Fibroblast of skin of right quadriceps (primary cell): ENCODE measurements around the gene AUTS2.
A peak's percentile ranks its signal among the peaks of the same experiment; 100 is the strongest.

Source experiments
- DNase-seq: peaks from one replicate; pipeline ENCODE4 v3.0.0-alpha.2; 2013

Gene AUTS2

DNA sequence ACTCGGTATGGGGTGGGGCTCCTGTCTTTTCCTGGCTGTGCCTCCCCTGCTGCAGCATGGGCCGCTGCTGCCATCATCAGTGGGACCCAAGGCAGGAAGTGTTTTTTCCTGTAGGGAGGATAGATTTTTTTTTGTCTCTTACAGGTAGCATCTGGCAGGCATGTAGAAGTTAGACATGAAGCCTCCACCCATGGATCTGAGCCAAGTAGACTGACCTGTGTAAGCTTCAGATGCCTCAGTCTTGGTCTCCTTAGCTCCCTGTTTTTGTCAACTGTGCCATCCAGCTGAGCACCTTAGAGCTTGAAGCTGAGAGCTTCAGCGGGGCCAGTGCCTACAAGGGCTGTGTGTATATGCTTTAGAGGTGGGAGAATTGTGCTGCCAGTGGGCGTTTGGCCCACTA lies 93.5 kb downstream of the AUTS2 start:
- DNase-seq = no peak

DNA sequence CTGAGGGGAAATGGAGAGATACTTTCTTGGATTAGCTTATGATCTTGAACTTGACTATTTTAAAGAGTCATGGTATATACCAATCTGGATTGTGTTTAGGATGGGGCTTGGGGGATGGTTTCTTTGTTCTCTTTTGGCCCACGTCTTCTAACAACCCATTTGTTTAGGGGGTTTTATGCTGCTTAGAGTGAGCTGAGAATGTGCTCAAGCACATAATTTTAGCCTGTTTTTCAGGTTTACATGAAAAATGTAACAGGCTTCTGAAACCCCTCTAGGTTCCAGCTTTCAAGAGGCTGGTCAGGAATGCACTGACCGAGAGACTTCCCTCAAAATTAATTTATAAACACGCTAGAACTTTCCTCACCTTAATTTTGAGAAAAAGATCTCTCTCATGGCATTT lies 94.3 kb downstream of the AUTS2 start:
- DNase-seq = no peak

DNA sequence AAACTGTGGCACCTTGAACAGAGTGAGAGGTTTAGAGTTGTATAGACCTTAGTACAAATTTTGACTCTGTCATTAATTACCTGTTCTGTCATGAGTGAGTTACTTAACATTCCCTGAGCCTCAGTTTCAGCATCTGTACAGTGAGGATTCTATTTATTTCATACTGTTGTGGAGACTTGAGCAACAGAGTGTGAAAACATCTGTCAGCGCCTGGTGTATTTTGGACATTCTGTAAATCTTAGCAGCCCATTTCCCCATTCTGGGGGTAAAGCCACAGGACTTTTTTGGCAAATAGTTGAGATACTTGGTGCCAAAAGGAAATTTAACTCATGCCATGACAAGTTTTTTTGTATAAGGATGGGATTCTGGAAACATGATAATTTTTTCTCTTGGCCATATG lies 94.8 kb downstream of the AUTS2 start:
- DNase-seq = peak; percentile 46

DNA sequence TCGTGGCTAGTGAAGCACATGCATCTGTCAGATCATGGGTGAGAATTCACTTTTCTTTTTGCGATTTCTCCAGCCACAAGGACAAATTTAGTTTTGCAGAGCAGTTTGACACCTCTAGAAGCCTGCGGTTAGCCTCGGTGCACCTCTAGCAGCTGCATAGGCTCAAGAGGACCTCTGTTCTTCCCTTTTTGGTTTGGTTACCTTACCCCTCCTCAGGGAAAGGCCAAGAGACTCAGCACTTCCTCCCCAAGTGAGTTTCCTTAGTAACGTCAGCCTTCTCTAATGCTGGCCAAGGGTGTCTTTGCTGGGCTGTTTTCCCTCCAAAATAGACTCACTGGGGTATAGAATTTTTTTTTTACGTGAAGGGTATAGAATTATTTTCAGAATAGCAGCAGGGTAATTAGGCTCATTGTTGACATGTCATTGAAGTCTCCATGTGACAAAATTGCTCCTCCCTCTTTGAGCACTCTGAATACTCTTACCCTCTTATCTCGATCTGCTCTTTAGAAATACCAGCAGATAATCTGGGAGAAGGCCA lies 97.8 kb downstream of the AUTS2 start:
- no peak for DNase-seq

DNA sequence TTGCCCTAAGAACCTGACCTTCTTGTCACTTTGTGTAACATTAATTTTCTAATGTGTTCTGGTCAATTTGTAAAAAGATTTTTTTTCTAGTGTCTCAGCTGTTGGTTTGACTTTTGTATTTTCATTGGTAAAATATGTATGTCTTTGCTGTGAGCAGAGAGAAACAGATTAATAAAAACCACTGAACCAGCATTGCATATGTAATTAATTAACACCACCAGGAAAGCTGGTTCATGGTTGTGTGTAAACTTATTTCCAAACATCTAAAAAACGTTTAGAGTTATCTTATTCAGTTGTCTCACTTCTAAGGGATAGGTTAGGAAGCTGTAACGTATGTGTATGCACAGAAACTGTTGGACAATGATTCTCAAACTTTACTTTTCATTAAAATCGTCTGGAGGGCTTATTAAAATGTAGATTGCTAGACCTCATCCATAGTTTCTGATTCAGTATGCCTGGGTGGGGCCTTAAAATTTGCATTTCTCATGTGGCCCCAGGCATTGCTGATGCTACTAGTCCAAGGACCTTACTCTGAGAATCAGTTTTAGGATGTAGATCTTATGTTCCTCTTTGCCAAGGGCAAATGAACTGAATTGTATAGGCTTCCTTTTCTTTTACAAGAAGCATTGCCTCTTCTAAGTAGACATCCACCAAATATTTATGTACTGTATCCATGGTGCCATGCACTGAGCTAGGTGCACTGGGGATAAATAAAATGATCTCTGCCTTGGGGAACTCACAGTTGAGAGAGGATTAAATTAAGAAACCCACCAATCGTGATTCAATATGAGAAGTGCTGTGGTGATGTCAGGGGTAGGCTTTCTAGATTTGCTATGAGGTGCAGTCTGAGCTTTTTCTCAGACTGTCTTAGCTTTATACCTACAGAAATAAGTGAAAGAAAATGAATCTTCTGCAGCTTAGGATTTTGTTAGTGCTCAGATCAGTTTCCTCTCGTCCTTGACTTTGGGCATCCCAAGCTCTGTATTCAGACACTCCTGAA lies 98.7 kb downstream of the AUTS2 start:
- peak; percentile 59 for DNase-seq

DNA sequence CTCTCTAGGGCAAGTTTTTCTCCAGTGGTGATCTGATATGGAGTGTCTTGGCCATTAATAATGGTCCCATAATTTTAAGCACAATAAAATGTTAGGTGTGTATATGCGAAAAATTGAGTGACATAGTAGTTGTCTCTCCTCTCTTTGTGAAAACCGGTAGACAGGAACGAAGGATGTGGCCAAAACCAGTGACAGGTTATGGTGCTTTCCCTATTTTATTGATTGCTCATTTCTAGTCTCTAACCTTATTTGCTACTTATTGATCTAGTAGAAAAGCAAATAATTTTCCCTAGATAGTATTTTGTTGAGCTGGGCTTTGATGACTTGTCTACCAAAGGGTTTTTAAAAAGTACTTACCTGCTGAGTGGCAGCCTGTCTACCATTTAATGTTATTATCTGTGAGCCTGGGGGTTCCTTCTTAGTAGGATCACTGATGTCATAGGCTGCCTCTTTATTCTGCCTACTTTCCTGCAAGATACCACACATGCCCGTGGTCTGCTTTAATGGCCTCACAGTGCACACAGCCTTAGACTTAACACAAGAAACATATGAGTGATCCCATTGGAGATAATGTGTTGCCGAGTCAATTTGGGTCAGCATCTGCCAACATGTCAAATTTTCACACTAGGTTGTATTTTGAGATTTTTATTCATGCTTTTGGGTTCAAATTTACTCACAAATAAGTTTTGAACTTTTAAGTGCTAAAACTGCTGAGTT lies 100.0 kb downstream of the AUTS2 start:
- no peak for DNase-seq

DNA sequence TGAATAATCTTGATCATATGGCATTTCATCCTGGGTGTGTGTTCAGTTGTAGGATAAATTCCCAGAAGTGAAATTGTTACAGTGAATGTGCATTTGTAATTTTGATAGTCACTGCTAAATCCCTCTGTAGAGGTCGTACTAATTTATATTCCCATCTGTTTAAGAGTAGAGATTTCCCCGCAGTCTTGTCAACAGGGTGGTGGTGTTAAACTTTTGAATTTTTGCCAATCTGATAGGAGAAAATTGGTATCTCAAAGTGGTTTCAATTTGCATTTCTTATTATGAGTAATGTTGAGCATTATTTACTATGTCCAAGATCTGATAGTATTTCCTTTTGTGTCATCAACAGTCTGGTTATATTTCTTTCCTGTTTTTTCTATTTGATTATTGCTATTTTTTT lies 101.7 kb downstream of the AUTS2 start:
- peak; percentile 31 for DNase-seq

DNA sequence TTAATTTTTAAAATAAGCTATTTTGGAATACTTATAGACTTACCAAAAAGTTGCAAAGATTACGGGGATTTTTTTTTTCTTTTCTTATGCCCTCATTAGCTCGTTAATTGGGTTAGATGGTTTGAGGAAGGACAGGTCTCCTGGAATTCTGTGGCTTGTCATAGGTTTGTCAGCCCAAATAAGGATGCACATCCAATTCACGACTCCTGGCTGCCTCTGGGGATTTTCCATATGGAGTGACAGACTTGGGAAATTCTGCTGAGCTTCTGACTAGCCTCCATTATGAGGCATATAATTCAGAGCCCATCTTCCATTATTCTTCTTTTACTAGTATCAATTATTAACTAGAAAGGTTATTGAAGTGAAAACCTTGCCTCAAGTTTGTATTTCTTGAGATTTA lies 102.1 kb downstream of the AUTS2 start:
- DNase-seq = no peak

DNA sequence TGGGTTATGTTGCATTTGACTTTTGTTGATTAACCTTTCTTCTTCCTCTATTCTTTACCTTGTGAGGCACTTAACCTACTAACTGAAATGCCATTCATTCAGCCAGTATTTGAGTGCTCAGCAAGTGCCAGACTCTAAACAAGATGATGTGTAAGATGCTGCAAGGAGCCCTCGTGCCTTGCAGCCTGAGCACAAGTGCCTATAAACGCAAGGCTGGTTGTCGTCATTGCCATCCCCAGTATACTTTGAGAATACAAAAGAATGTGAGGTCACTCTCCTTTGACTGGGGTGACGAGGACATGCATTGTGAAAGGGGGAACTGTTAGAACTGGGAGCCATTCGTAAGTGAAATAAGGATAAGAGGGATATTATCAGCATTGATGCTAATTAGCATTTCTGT lies 103.0 kb downstream of the AUTS2 start:
- DNase-seq = no peak

DNA sequence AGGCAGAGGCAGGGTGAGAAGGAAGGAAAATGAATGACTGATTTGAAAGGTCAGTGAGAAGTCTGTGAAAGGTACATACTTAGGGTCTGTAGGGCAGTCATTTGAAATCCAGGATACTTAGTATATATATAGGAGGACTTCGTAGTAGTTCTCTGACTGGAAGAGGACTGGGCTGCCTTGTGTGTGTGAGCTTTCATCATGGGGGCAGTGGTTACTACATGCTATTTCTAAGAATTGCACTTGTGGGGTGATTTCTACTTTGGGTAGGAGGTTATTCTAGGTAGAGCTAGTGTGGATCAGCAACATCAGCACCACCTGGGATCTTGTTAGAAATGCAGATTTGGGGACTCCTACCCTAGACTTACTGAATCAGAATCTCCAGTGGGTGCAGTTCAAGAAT lies 104.1 kb downstream of the AUTS2 start:
- DNase-seq = no peak

DNA sequence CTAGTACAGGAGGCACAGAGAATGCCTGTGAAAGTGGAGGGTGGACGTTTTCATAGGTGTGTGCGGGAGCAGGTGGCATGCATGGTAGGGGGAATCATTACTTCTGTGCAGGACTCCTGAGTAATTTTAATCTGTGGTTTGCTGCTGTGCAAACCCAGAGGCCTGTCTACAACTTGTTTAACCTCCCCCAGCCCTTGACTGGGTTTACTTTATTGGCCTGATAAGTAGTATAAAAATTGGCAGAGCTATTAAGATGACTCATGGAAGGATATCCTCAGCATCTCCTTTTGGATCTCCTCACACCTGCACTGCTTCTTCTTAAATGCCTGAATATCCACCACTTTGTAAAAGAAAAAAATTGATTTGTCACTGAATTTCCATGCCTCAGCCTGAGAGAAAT lies 104.8 kb downstream of the AUTS2 start:
- no peak for DNase-seq

DNA sequence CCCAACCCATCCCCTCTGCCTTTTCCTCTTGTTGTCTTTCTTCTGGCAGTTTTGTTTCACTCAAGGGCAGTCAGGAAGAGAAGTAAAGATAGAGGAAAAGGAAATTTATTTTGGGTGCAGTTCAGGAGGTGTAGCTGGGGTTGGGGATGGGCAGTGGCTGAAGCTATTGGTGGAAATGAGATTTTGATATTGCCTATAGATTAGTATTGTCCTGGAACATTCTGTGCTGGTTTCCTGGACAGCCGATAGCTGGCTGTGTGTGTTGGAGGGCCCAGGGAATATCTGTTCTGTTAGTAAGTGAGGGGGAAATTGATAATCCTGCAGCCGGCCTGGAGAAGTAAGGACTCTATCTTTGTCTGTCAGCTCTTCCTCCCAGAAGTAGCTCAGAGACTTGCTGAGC lies 107.8 kb downstream of the AUTS2 start:
- DNase-seq = no peak

DNA sequence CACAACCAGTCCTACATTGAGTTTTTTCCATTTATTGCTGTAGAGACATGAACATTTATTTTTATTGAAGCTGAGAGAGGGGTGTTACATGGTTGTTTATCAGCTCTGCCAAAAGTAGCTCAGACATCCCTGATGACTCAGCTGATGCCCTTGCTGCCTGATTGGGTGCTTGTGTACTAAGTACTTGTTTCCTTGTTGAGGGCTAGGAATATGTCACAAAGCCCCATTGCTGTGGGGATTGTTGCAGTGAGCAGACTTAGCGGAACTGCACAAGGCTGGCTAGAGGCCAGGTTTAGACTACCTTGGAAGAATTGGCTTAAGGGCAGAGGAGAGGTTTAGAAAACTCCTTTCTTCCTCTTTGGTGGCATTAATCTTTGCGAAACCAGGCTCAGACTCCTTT lies 110.6 kb downstream of the AUTS2 start:
- DNase-seq = peak; percentile 59

DNA sequence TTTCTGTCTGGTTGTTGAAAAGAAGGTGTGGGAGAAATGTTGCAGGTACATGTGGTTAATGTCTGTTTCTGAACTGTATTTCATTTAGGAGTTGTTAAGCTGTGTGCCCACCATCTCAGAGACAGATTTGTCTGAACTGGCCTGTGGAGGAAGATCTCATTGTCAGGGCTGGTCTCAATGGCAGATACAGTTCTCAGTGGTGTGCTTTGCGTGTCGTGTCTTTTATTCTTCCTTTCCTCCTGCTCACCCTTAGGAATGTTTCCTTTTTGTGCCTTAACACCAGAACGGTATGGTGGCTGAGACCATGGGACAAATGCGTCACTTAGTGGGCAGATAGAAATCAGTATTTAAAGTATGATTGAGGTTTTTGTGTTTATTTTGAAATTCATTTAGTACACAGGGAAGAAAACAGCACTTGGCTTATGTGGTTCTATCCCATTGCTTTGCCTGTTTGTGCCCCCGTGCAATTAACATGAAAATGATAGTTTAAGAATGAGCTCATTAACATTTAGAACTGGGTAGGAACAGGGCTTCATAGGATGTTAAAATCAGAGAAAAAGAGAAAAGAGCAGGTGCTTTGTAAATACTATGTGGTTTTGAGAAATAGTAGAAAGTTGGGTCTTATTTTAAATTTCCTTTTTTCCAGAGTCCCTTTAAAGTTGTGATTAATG lies 112.6 kb downstream of the AUTS2 start:
- DNase-seq = no peak

DNA sequence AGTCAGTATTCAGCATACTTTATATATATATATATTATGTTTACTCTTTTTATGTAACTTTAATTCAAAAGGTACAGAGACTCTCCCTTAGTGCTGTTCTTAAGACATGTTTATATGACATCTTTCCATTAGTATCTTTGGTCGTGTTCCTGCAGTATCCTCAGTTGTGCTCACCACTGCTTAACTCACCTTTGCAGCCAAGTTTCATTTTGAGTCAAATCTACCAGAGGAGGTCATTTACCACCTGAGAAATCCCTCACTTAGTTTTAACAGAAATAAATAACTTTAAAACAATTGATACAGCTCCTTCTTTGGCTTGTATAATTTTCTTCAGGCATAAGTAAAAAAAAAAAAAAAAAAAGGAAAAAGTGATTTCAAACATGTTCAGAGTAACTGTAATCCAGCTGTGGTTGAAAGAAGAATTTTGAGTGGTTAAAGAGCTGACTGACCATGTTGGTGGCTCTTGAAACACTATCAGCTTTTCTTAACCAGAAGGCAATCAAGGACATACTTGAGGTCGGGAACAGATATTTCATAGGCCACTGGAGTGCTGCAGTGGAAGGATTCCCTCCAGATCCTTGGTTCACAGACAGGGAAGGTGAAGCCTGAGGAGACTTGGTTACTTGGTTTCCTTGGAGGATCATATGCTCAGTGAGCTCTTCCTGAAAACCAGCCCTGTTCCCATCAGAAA lies 116.8 kb downstream of the AUTS2 start:
- no peak for DNase-seq

DNA sequence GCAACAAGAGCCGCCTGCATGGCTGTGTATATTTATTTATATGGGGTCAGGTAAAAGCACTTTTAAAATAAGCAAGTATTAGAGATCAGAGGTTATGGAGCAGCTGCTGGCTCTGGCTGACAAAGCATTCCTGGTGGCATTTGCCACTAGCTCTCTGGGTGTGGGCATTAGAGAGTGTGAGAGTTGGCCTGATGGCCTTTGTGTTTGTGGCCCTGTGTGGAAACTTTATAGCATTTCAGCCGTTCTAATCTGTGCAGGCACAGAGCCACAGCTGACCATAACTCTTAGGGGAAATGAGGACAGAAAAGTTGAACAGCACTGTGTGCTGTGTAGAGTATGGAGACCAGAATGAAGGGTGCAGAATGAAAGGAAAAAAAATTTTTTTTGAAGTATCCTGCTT lies 118.9 kb downstream of the AUTS2 start:
- no peak for DNase-seq

DNA sequence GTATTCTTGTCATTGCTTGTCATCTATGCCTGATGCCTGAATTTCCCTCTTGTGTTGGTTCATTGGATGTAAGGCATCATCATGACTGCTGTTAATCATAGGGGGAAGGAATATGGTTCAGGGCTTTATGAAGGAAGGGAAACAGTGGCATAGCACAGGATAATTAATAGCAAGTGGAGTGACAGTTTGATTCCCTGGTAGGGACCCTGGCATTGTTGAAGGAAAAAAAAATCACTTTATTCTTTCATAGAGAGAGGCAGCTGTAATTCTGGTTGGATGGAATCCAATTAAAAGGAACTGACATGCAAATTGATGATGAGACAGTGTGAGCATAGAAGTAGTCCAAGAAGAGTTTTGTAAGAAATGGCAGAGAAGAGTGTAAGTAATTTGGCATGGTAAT lies 121.4 kb downstream of the AUTS2 start:
- no peak for DNase-seq

DNA sequence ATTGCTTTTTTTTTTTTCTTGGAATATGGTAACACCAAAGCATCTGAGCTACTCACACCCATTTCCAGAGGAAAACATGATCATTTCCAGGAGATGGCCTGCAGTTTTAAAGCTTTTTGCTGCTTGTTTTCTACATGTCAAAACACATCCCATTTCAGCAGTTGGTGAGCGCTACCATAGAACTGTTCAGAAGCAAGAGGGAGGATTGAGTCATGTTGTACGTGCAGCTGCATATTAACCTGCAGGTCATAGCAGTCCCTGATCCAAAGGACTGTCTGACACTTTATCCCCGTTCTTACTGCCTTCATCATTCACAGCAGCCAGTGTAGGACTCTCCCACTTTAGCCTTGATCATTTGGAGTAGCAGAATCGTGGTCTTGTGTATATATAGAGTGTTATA lies 124.6 kb downstream of the AUTS2 start:
- DNase-seq = no peak

DNA sequence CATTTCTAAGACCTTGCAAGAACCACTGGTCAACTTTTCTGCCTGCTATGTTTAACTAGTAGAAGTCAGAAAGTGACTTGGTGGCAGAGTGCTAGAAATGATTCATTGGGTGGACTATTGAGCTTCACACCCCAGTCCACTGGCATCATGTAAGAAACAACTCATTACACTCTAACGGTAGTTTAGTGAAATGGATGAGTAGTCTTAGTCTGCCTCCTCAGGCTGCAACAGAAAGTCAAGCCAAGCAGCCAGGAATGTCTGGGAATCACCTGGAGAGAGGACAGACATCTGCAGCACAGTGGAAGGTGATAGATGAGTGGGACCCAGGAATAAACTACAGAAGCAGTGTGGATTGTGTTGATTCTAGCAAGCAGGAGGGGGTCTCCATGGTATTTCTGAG lies 125.4 kb downstream of the AUTS2 start:
- no peak for DNase-seq

DNA sequence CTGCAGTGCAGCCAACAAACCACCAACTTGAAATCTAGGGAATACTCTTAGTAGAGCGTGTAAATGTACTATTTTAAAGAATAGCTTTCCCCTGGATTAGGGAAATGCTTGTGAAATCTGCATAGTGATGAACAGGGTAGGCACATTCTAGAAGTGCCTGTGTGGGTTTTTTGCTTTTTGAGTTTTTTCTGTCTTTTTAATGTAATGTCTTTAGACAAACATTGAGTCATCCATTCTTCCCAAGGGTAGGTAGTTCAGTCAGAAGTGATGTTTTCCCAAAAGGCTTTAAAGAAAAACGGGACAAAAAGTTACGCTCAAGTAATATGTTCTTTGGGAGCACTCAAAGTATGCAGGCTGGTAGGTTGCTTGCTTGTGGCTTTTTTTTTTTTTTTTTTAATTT lies 130.0 kb downstream of the AUTS2 start:
- peak; percentile 59 for DNase-seq

DNA sequence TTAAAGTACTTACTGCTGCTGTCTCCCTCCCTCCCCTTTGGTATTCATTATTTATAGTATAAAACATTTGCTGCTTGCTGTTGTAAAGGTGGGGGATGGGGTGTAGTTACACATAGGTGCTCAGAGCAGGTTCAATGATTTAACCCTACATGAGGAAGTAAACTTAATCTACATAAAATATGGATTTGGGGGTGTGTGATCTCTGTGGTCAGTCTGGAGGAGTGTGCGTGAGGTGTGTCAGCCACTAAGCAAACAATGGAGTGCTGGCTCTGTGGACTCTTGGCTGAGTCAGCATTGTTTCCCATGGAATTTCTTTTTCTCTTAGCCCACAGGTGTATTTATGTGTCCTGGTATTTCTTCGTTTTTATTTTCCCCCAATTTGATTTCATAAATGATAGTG lies 133.9 kb downstream of the AUTS2 start:
- DNase-seq = no peak

DNA sequence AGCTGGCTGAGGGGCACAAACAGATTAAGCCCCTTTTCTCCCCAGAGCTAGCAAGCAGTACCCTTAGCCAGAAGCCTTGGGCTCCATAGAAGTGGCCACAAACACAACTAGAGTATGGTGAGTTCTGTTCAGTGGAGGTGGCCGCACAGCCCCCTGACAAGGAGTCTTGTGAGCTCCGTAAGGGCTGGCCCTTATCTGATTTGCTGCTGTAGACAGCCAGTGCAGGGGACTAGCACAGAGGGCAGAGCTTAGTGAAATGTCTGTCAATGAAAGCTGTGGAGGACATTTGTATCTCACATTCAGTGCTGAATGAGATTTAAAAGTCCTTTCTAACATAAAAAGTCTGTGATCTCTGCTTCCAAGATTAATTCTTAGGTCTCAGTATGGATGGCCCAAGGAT lies 137.3 kb downstream of the AUTS2 start:
- no peak for DNase-seq
